HEK293 (cell line): ENCODE measurements around the gene PIGQ.

ENCODE experiments used
- ZNF274 ChIP-seq, 2 experiments: fragments of 200-500 bp in 1 of 2; fragments of 450-650 bp in 1 of 2; sonication (Bioruptor generic) in 1 of 2; formaldehyde crosslinking in 1 of 2; IDR thresholded peaks; 2 replicates each; pipeline versions ENCODE4 v1.5.1 to v1.6.1; 2014 to 2016; ENCODE audit warnings: borderline replicate concordance in 1 of 2, inconsistent platforms in 1 of 2, low read length in 1 of 2, missing biosample characterization in 1 of 2, missing genetic modification characterization in 1 of 2
- ZNF747 ChIP-seq: fragments of 450-650 bp; formaldehyde crosslinking; IDR thresholded peaks from 2 replicates; pipeline ENCODE4 v1.5.1; 2016; ENCODE audit warnings: missing biosample characterization, missing genetic modification characterization
- TF ChIP-seq, protein P1 (sequence below): fragments of 450-650 bp; formaldehyde crosslinking; conservative IDR thresholded peaks from 2 replicates; pipeline ENCODE4 v1.5.1; 2016; ENCODE audit warnings: low read depth, missing biosample characterization, missing genetic modification characterization
- TF ChIP-seq, protein P2 (sequence below): fragments of 450-650 bp; formaldehyde crosslinking; IDR thresholded peaks from 2 replicates; pipeline ENCODE4 v1.5.1; 2016; ENCODE audit warnings: missing biosample characterization, missing genetic modification characterization

GRCh38 chr16:544517-544916 lies 25.3 kb upstream of the PIGQ start:
- TF ChIP-seq, protein P1, sequence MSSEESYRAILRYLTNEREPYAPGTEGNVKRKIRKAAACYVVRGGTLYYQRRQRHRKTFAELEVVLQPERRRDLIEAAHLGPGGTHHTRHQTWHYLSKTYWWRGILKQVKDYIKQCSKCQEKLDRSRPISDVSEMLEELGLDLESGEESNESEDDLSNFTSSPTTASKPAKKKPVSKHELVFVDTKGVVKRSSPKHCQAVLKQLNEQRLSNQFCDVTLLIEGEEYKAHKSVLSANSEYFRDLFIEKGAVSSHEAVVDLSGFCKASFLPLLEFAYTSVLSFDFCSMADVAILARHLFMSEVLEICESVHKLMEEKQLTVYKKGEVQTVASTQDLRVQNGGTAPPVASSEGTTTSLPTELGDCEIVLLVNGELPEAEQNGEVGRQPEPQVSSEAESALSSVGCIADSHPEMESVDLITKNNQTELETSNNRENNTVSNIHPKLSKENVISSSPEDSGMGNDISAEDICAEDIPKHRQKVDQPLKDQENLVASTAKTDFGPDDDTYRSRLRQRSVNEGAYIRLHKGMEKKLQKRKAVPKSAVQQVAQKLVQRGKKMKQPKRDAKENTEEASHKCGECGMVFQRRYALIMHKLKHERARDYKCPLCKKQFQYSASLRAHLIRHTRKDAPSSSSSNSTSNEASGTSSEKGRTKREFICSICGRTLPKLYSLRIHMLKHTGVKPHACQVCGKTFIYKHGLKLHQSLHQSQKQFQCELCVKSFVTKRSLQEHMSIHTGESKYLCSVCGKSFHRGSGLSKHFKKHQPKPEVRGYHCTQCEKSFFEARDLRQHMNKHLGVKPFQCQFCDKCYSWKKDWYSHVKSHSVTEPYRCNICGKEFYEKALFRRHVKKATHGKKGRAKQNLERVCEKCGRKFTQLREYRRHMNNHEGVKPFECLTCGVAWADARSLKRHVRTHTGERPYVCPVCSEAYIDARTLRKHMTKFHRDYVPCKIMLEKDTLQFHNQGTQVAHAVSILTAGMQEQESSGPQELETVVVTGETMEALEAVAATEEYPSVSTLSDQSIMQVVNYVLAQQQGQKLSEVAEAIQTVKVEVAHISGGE (tag by site-specific recombination) = no peak
- TF ChIP-seq, protein P2, sequence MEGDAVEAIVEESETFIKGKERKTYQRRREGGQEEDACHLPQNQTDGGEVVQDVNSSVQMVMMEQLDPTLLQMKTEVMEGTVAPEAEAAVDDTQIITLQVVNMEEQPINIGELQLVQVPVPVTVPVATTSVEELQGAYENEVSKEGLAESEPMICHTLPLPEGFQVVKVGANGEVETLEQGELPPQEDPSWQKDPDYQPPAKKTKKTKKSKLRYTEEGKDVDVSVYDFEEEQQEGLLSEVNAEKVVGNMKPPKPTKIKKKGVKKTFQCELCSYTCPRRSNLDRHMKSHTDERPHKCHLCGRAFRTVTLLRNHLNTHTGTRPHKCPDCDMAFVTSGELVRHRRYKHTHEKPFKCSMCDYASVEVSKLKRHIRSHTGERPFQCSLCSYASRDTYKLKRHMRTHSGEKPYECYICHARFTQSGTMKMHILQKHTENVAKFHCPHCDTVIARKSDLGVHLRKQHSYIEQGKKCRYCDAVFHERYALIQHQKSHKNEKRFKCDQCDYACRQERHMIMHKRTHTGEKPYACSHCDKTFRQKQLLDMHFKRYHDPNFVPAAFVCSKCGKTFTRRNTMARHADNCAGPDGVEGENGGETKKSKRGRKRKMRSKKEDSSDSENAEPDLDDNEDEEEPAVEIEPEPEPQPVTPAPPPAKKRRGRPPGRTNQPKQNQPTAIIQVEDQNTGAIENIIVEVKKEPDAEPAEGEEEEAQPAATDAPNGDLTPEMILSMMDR (tag by site-specific recombination) = no peak
- TF ChIP-seq ZNF747 (tag by site-specific recombination) (no peak), ZNF274 (IDR thresholded peaks at IDR 0.05; ENCODE audit: low read length) (no peak), ZNF274 (tag by site-specific recombination; IDR thresholded peaks at IDR 0.05; ENCODE audit: borderline replicate concordance) (no peak)
